Esophagus muscularis mucosa (tissue), 3 donors: ENCODE data around the gene CDK14.

ENCODE experiments used
- POLR2A ChIP-seq: fragments of 450-650 bp; IDR thresholded peaks from one replicate; pipeline ENCODE4 v1.6.1; 2017; ENCODE audit warnings: antibody characterized with exemption, moderate library complexity, mild to moderate bottlenecking, low read depth
- POLR2AphosphoS5 ChIP-seq, 2 donors: sonication (generic); formaldehyde crosslinking; IDR thresholded peaks; one replicate each; pipeline ENCODE4 v1.6.1; 2017; ENCODE audit warnings: antibody characterized with exemption in 2 of 2
- TF ChIP-seq, protein P1 (sequence below), 3 experiments: fragments of 200-600 bp in 2 of 3; fragments of 450-650 bp in 1 of 3; sonication (generic) in 2 of 3; IDR thresholded peaks; one replicate each; pipeline ENCODE4 v1.5.1; 2017 to 2019; ENCODE audit warnings: antibody characterized with exemption in 3 of 3, mild to moderate bottlenecking in 2 of 3, moderate library complexity in 1 of 3

- TF ChIP-seq, protein P1, sequence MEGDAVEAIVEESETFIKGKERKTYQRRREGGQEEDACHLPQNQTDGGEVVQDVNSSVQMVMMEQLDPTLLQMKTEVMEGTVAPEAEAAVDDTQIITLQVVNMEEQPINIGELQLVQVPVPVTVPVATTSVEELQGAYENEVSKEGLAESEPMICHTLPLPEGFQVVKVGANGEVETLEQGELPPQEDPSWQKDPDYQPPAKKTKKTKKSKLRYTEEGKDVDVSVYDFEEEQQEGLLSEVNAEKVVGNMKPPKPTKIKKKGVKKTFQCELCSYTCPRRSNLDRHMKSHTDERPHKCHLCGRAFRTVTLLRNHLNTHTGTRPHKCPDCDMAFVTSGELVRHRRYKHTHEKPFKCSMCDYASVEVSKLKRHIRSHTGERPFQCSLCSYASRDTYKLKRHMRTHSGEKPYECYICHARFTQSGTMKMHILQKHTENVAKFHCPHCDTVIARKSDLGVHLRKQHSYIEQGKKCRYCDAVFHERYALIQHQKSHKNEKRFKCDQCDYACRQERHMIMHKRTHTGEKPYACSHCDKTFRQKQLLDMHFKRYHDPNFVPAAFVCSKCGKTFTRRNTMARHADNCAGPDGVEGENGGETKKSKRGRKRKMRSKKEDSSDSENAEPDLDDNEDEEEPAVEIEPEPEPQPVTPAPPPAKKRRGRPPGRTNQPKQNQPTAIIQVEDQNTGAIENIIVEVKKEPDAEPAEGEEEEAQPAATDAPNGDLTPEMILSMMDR (IDR thresholded peaks at IDR 0.05): no peak
- TF ChIP-seq POLR2A (no peak), POLR2AphosphoS5 (IDR thresholded peaks at IDR 0.05) (no peak)
These were observed 595.6 kb downstream of the CDK14 start for GRCh38 chr7:91191771-91192170.
